Peyer's patch (tissue), 4 donors: Measurements from ENCODE around the gene MRPS23. TPM values are rescaled to one million over a fixed set of nuclear protein-coding genes. Genes with fewer than 3 reads are reported as not detected.
A peak's percentile ranks its signal among the peaks of the same experiment; 100 is the strongest.

ENCODE experiments used
- DNase-seq, 3 donors: peaks; one replicate each; pipeline ENCODE4 v3.0.0-alpha.2; 2017 to 2019
- H3K27ac ChIP-seq, 4 donors: fragments of 200-600 bp; sonication (generic); one replicate each; pipeline ENCODE4 v1.5.1; 2016 to 2019
- H3K27me3 ChIP-seq, 2 donors: fragments of 200-600 bp; sonication (generic); one replicate each; pipeline ENCODE4 v1.5.1; 2019
- H3K36me3 ChIP-seq, 3 donors: fragments of 200-600 bp; sonication (generic); one replicate each; pipeline ENCODE4 v1.5.1; 2016 to 2019
- H3K4me1 ChIP-seq, 4 donors: fragments of 200-600 bp; sonication (generic); one replicate each; pipeline ENCODE4 v1.5.1; 2016 to 2019
- H3K4me3 ChIP-seq, 4 donors: fragments of 200-600 bp; sonication (generic); 1 replicate in 3 of 4; 2 replicates in 1 of 4; pipeline ENCODE4 v1.5.1; 2016 to 2019; ENCODE audit warnings: mild to moderate bottlenecking in 1 of 4
- H3K9me3 ChIP-seq, 4 donors: fragments of 200-600 bp; sonication (generic); one replicate each; pipeline ENCODE4 v1.5.1; 2016 to 2019; ENCODE audit warnings: mild to moderate bottlenecking in 1 of 4
- CTCF ChIP-seq, 6 experiments: fragments of 450-650 bp in 4 of 6; fragments of 200-600 bp in 2 of 6; sonication (generic) in 1 of 6; IDR thresholded peaks; one replicate each; pipeline ENCODE4 v1.5.1; 2017 to 2019; ENCODE audit warnings: antibody characterized with exemption in 6 of 6, mild to moderate bottlenecking in 3 of 6, moderate library complexity in 1 of 6
- POLR2A ChIP-seq, 2 donors: fragments of 450-650 bp; IDR thresholded peaks; one replicate each; pipeline ENCODE4 v1.5.1; 2017; ENCODE audit warnings: antibody characterized with exemption in 2 of 2, mild to moderate bottlenecking in 2 of 2, moderate library complexity in 2 of 2
- total RNA-seq, 4 donors: library from RNA; depleted of rRNA; stranded (reverse); fragments of >200 nt; gene quantifications; one replicate each; pipeline ENCODE4 v1.1.0, GENCODE V29; 2016

MRPS23 gene
- total RNA-seq, 4 donors from 2014 or later: 0.83 to 7.4 (median 5.2) TPM

- H3K4me1 ChIP-seq: peaks cover 0 to 21% (median 15%) of the 10 kb centered on the region in 4 donors
- H3K27me3 ChIP-seq: no peaks in the 10 kb centered on the region
- no peaks in the 10 kb centered on the region for H3K36me3 ChIP-seq
- peak overlapping the region in 2 of 4 donors; percentile 52 to 63 for H3K4me3 ChIP-seq
- TF ChIP-seq CTCF (IDR thresholded peaks at IDR 0.05): no peak
- no peak for TF ChIP-seq POLR2A (IDR thresholded peaks at IDR 0.05)
- no peak for DNase-seq
- no peaks in the 10 kb centered on the region for H3K9me3 ChIP-seq
- H3K27ac ChIP-seq: peak overlapping the region in 3 of 4 donors; percentile 8 to 82 (median 78)
Measured at GRCh38 chr17:57860414-57860999, 10.7 kb upstream of the MRPS23 start.

GRCh38 chr17:57859601-57860413 lies 10.0 kb upstream of the MRPS23 start:
- Histone ChIP-seq H3K36me3 (no peaks in the 10 kb centered on the region), H3K27me3 (no peaks in the 10 kb centered on the region), H3K4me1 (peaks cover 0 to 21% (median 15%) of the 10 kb centered on the region in 4 donors), H3K27ac (peak overlapping the region in 1 of 4 donors; percentile 82), H3K9me3 (no peaks in the 10 kb centered on the region), H3K4me3 (no peak overlapping the region)
- TF ChIP-seq CTCF (IDR thresholded peaks at IDR 0.05): no peak
- TF ChIP-seq POLR2A (IDR thresholded peaks at IDR 0.05): no peak
- no peak for DNase-seq

GRCh38 chr17:57858838-57859237 lies 9.0 kb upstream of the MRPS23 start:
- Histone ChIP-seq H3K27ac (no peak overlapping the region), H3K9me3 (no peaks in the 10 kb centered on the region), H3K4me3 (no peak overlapping the region), H3K4me1 (peaks cover 0 to 26% (median 15%) of the 10 kb centered on the region in 4 donors), H3K36me3 (no peaks in the 10 kb centered on the region), H3K27me3 (no peaks in the 10 kb centered on the region)
- TF ChIP-seq POLR2A (IDR thresholded peaks at IDR 0.05) (no peak), CTCF (IDR thresholded peaks at IDR 0.05) (no peak)
- DNase-seq: no peak

GRCh38 chr17:57856792-57857620 lies 7.2 kb upstream of the MRPS23 start:
- no peak for DNase-seq
- no peak overlapping the region for H3K4me3 ChIP-seq
- no peaks in the 10 kb centered on the region for H3K36me3 ChIP-seq
- no peak overlapping the region for H3K27ac ChIP-seq
- no peaks in the 10 kb centered on the region for H3K27me3 ChIP-seq
- no peaks in the 10 kb centered on the region for H3K9me3 ChIP-seq
- peaks cover 6 to 30% (median 14%) of the 10 kb centered on the region in 4 donors for H3K4me1 ChIP-seq
- TF ChIP-seq CTCF (IDR thresholded peaks at IDR 0.05): no peak
- no peak for TF ChIP-seq POLR2A (IDR thresholded peaks at IDR 0.05)

GRCh38 chr17:57855391-57856035 lies 5.7 kb upstream of the MRPS23 start:
- H3K36me3 ChIP-seq: no peaks in the 10 kb centered on the region
- no peaks in the 10 kb centered on the region for H3K27me3 ChIP-seq
- no peak for DNase-seq
- H3K4me3 ChIP-seq: no peak overlapping the region
- no peak overlapping the region for H3K27ac ChIP-seq
- peaks cover under 1 to 28% (median 5%) of the 10 kb centered on the region in 4 donors for H3K4me1 ChIP-seq
- no peak for TF ChIP-seq CTCF (IDR thresholded peaks at IDR 0.05)
- TF ChIP-seq POLR2A (IDR thresholded peaks at IDR 0.05): no peak
- no peaks in the 10 kb centered on the region for H3K9me3 ChIP-seq
